ENCODE measurements around the gene GPR85. TPM values are rescaled to one million over a fixed set of nuclear protein-coding genes. Genes with fewer than 3 reads are reported as not detected.

The GPR85 gene
- total and polyA plus RNA-seq, 10 of the 15 experiments (the other 5 are each of a cell fraction or from before 2014, with no cell fraction given): 0.05 to 0.38 TPM; not detected in 8

- TF ChIP-seq HCFC1 (IDR thresholded peaks at IDR 0.05; ENCODE audit: low read length) (no peak), ESRRA (IDR thresholded peaks at IDR 0.05; ENCODE audit: low read length) (no peak), JUND (IDR thresholded peaks at IDR 0.05; ENCODE audit: low read depth, low read length) (no peak), EED (IDR thresholded peaks at IDR 0.05; ENCODE audit: low read depth) (no peak), IKZF1 (conservative IDR thresholded peaks at IDR 0.05) (no peak), POLR2A (IDR thresholded peaks at IDR 0.05; ENCODE audit: low read depth, low read length) (no peak), NR2C2 (IDR thresholded peaks at IDR 0.05; ENCODE audit: borderline replicate concordance, control insufficient read depth, insufficient read length, low read depth) (no peak), ZSCAN29 (IDR thresholded peaks at IDR 0.05) (no peak), RAD51 (IDR thresholded peaks at IDR 0.05) (no peak), MLLT1 (IDR thresholded peaks at IDR 0.05) (no peak), ELK1 (IDR thresholded peaks at IDR 0.05; ENCODE audit: low read depth, low read length) (no peak), SP1 (IDR thresholded peaks at IDR 0.05; ENCODE audit: low read depth, low read length) (no peak), SPI1 (IDR thresholded peaks at IDR 0.05; ENCODE audit: borderline replicate concordance, insufficient read depth, low read depth, low read length) (no peak), E4F1 (IDR thresholded peaks at IDR 0.05; ENCODE audit: borderline replicate concordance, partially characterized antibody) (no peak), TBL1XR1 (IDR thresholded peaks at IDR 0.05; ENCODE audit: low read depth, low read length) (no peak), CBX3 (IDR thresholded peaks at IDR 0.05; ENCODE audit: borderline replicate concordance, low read depth) (no peak)
These were observed 52.7 kb downstream of the GPR85 start (continued) for GRCh38 chr7:113033959-113034358.

Other genes with a start within 250 kb of the GPR85 start
- 59.8 and 77.7 TPM in 2 replicates for gene SMIM30, start 31.7 kb upstream of the GPR85 start, total RNA-seq (2014; rRNA removed)
- 86.7 and 88.7 TPM in 2 replicates for gene SMIM30, start 31.7 kb upstream of the GPR85 start, total RNA-seq (2014; rRNA removed; fragmentation: Illumina TruSeq; extraction: Trizol)
- 42.2 and 46.2 TPM in 2 replicates for gene SMIM30, start 31.7 kb upstream of the GPR85 start, total RNA-seq (2021)
- gene SMIM30, start 31.7 kb upstream of the GPR85 start, polyA plus RNA-seq (2011; rRNA removed): 95.8 and 146 TPM in 2 replicates
- gene SMIM30, start 31.7 kb upstream of the GPR85 start, polyA plus RNA-seq (2014; fragmentation: Illumina TruSeq; extraction: Trizol): 106 and 141 TPM in 2 replicates
- 100 to 1,000 TPM; 197 to 258 TPM for gene SMIM30, start 31.7 kb upstream of the GPR85 start, polyA plus RNA-seq (2014; fragmentation: Nextera tagmentation; extraction: Ambion mirVana)
- gene SMIM30, start 31.7 kb upstream of the GPR85 start, polyA plus RNA-seq (2014; rRNA removed): 60.7 and 63.2 TPM in 2 replicates
- gene SMIM30, start 31.7 kb upstream of the GPR85 start, polyA plus RNA-seq (2016; fragmentation: Nextera tagmentation; extraction: Ambion mirVana): 100 to 1,000 TPM in 1 of 2 experiments, 10 to 100 TPM in 1; 98.0 to 102 TPM